Measurements from ENCODE around the gene ARHGAP10. TPM values are rescaled to one million over a fixed set of nuclear protein-coding genes. Genes with fewer than 3 reads are reported as not detected.

ARHGAP10 gene
- total RNA-seq, 1 donor from 2014 or later, result 30.5 TPM

DNA sequence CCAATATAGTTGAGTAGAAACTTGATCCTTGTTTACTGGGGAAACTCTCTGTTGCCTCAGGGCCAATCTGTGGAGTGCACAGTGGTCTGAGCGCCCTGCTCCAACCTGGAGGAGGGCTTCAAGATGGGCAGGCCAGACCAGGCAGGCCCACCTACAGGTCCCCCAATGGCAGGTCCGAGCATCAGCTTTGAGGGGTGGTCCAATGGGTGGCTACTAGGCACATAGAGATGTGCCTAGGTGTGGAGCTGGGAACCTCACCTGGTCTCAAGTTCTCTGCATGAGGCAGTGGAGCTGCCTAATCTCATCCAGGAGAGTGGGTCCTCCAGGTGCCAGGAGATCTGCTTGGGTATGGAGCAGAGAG, 252.9 kb downstream of the ARHGAP10 start:
- H3K36me3 Mint-ChIP-seq, result peaks cover 12% of the 10 kb centered on the region
- no peak overlapping the region for H3K27ac Mint-ChIP-seq
- H3K4me1 Mint-ChIP-seq, result no peaks in the 10 kb centered on the region
- no peak for DNase-seq (ENCODE audit: low spot score in 2 of 2, unreplicated experiment in 2 of 2)
- no peak overlapping the region for H3K4me3 Mint-ChIP-seq
- H3K9me3 Mint-ChIP-seq, result peaks cover 3% of the 10 kb centered on the region
- H3K27me3 Mint-ChIP-seq (ENCODE audit: low read depth), result no peaks in the 10 kb centered on the region
- TF ChIP-seq, protein P1, sequence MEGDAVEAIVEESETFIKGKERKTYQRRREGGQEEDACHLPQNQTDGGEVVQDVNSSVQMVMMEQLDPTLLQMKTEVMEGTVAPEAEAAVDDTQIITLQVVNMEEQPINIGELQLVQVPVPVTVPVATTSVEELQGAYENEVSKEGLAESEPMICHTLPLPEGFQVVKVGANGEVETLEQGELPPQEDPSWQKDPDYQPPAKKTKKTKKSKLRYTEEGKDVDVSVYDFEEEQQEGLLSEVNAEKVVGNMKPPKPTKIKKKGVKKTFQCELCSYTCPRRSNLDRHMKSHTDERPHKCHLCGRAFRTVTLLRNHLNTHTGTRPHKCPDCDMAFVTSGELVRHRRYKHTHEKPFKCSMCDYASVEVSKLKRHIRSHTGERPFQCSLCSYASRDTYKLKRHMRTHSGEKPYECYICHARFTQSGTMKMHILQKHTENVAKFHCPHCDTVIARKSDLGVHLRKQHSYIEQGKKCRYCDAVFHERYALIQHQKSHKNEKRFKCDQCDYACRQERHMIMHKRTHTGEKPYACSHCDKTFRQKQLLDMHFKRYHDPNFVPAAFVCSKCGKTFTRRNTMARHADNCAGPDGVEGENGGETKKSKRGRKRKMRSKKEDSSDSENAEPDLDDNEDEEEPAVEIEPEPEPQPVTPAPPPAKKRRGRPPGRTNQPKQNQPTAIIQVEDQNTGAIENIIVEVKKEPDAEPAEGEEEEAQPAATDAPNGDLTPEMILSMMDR (IDR thresholded peaks at IDR 0.05; ENCODE audit: unreplicated experiment), result no peak

DNA sequence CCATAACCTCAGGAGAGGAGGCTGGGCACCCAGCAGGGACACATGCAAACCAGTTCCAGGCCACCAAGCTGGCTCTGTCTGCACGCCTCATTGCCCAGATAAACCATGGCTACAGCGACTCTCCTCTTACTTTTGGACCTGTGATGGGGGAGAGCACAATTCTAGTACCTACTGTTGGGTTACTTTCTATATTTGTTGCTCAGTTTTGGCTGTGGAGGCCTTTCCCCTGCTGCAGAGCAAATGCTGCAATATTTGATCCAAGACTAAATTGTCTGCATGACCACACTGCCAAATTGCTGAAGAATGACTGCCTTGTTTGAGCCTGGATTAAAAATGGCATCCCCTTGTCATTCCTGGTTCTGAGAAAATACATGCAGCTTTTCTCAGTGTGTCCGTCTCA, 253.5 kb downstream of the ARHGAP10 start:
- TF ChIP-seq, protein P1 (IDR thresholded peaks at IDR 0.05; ENCODE audit: unreplicated experiment), result no peak
- H3K4me1 Mint-ChIP-seq, result no peaks in the 10 kb centered on the region

DNA sequence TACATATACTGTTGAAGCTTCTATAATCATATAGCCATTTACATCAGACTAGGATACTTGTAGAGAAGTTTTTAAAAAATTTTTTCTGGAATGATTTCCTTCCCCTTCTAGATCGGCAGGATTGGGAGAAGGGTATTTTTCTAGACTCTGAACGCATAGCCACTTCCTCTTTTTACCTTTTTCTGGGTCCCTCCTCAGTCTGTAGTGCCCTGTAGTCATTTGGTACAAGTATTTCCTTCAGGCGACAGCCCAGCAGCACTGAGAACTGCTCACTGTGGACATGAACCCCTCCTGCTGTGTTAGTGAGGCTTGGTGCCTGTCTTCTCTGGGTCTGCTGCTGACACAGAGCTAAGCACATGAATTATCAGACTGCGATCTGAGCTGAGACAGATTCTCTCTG, 255.4 kb downstream of the ARHGAP10 start:
- H3K27ac Mint-ChIP-seq, result no peak overlapping the region
- DNase-seq (ENCODE audit: low spot score in 2 of 2, unreplicated experiment in 2 of 2), result no peak
- H3K9me3 Mint-ChIP-seq, result no peaks in the 10 kb centered on the region
- TF ChIP-seq, protein P1 (IDR thresholded peaks at IDR 0.05; ENCODE audit: unreplicated experiment), result no peak
- no peaks in the 10 kb centered on the region for H3K4me1 Mint-ChIP-seq
- H3K36me3 Mint-ChIP-seq, result peaks cover 11% of the 10 kb centered on the region
- H3K4me3 Mint-ChIP-seq, result no peak overlapping the region
- no peaks in the 10 kb centered on the region for H3K27me3 Mint-ChIP-seq (ENCODE audit: low read depth)

More for the DNA sequence above, 253.5 kb downstream of the ARHGAP10 start:
- Mint-ChIP-seq H3K9me3 (no peaks in the 10 kb centered on the region), H3K36me3 (peaks cover 10% of the 10 kb centered on the region), H3K4me3 (no peak overlapping the region), H3K27me3 (ENCODE audit: low read depth) (no peaks in the 10 kb centered on the region), H3K27ac (no peak overlapping the region)
- no peak for DNase-seq (ENCODE audit: low spot score in 2 of 2, unreplicated experiment in 2 of 2)

DNA sequence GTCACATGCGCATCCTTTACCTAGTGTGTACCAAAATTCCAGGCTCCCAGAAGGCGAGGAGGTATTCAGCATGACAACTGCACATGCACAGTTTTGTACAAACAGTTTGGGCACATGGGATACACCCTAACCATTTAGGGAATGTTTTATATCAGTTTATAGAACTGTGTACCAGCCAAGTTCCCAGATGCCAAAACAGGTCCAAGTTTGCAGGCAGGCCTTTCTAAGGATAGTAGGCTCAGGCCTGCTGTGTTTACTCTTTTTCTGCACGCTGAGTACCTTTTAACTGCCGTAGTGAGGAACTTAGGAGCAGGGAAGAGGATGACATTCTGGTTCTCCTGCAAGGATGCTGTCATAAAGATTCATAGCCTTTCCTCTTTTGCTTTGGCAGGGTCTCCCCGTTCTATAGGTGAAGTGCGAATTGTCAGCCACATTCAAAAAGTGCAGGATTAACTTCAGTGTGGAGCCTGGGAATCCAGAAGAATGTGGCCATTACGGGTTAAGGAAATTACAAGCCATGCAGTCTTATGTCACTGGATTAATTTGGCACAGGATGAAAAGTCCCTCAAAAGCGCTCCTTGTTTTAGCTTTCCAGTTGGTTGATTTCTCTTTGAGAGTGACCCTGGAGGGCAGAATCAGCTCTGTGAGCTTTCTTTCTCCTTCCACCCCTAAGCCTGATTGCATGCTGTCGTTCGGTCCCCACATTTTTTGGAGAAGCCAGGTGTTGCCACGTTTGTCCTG, 259.8 kb downstream of the ARHGAP10 start:
- DNase-seq (ENCODE audit: low spot score in 2 of 2, unreplicated experiment in 2 of 2), result no peak
- Mint-ChIP-seq H3K9me3 (no peaks in the 10 kb centered on the region), H3K27me3 (ENCODE audit: low read depth) (no peaks in the 10 kb centered on the region), H3K36me3 (peaks cover 6% of the 10 kb centered on the region), H3K4me3 (no peak overlapping the region), H3K27ac (no peak overlapping the region), H3K4me1 (peaks cover 20% of the 10 kb centered on the region)
- TF ChIP-seq, protein P1 (IDR thresholded peaks at IDR 0.05; ENCODE audit: unreplicated experiment), result no peak

DNA sequence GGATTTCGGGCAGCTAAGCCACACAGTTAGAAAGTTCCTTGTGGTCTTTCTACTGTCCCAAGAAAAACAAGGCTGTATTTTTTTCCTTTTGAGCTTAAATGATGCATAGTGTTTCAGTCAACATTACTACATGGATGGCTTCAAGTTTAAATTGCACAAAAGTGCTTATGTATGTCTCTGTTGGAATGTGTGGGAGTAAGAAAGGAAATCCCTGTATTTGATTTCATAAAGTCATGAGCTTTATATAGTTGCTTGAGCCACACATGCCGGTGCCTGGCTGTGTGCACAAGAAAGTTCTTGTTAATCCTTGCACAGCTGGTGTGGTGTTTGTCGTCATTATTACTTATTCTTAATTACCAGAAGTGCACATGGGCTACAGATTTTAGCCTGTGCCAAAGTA, 262.2 kb downstream of the ARHGAP10 start:
- Mint-ChIP-seq H3K27ac (peak overlapping the region; percentile 48), H3K4me1 (peaks cover 20% of the 10 kb centered on the region), H3K36me3 (peaks cover 6% of the 10 kb centered on the region), H3K27me3 (ENCODE audit: low read depth) (no peaks in the 10 kb centered on the region), H3K9me3 (no peaks in the 10 kb centered on the region), H3K4me3 (no peak overlapping the region)
- TF ChIP-seq, protein P1 (IDR thresholded peaks at IDR 0.05; ENCODE audit: unreplicated experiment), result no peak
- no peak for DNase-seq (ENCODE audit: low spot score in 2 of 2, unreplicated experiment in 2 of 2)
